Non-pigmented ciliary epithelial cell (primary cell): ENCODE results near the gene NELL1.
"Not testable (repeated sequence)": the region's sequence is repeated elsewhere in the genome, so short reads cannot be mapped to it uniquely, and the experiment has no call there.

Source experiments
- DNase-seq: peaks from one replicate; pipeline ENCODE4 v3.0.0-alpha.2; 2010; ENCODE audit warnings: low read depth

NELL1 gene

DNA sequence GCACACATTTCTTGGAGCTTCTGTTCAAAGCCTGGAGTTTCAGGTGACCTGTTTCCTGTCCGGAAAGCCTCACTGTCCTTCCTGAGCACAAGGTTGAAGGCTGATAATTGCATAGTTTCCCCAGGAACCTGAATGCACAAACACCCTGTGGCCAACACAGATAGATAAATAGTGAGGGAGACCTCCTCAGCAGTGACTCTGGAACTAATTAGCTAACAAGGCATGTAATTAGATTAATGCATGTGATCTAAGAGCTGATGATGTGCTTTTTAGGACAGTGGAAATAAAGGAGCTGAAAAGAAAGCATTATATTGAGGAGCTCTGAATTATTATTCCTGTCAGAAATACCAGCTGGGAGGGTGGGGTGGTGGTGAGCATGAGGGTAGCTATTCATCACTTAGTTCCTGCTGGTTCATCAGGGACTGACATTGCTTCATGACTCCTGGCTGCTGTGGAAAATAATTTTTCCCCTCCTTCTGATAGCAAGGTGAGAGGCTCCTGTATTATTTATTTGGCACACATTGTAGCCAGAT, 101.1 kb downstream of the NELL1 start:
- DNase-seq = no peak

DNA sequence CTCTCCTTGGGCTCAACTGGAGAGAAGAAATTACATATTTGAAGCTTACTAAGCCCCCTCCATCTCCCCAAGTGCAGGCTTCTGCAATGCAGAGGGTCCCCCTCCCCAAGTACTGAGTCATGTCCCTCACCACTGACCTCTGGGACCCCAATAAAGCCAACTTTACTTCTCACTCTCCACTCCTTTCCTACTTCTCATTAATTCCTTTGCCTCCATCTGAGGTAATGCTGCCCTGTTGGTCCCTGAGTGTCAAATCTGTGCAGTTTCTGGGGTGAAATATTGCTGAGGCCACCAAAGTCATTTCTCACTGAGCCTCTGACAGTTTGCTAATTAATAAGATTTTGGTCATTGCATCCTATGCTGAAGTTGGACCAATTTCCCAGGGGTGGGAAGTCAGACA, 101.6 kb downstream of the NELL1 start:
- DNase-seq = no peak

DNA sequence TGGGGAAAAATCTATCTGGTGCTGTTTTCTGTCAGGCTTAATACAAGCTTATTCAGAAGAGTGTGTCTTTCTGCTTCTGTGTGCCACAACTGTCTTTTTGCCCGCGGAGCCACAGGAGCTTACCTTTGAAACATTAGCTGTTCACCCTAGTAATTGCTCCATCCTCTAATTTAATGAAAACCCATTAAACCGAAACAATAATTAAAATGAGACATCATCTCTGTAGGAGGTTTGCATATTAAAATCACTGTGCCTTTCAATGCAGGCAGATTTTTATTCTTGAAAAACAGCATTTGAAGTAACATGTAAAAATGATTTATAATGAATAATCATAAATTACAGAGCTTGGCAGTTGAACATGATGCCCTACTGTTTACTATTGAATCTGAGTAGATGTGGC, 102.3 kb downstream of the NELL1 start:
- no peak for DNase-seq

DNA sequence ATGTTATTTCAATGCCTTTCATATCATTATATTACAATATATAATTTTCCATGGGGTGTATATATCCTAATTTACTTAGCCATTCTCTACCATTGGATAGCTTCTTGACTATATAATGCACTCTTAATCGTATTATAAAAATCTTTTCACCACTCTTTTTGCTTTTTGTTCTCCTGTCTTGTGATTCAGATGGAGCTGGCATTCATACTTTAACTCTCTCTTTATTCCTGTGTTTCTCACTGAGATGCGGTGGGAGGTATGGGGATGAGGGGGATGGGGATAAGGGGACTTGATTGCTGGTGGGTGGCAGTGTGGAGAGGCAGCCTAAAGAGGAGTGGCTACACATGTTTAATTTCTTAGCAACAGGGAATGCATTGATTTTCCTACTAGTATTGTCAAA, 105.9 kb downstream of the NELL1 start:
- DNase-seq = no peak

DNA sequence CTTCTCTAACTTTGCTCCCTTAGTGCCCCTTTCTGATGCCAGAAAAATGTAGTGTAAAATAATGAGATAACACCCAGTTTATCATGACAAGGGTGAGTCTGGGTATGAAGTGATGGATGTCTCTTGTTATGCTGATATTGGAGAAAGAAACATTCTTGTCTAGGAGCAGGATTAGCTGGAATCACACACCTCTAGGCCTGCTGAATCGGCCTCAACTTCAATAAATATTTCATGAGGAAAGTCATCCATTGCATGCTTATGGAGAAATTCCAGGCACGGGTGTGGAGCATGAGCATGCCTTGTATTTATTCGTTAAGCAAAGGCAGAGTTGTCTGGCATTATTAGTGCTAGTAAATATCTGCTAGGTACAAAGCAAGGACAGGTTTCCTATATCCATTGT, 113.4 kb downstream of the NELL1 start:
- DNase-seq = no peak

DNA sequence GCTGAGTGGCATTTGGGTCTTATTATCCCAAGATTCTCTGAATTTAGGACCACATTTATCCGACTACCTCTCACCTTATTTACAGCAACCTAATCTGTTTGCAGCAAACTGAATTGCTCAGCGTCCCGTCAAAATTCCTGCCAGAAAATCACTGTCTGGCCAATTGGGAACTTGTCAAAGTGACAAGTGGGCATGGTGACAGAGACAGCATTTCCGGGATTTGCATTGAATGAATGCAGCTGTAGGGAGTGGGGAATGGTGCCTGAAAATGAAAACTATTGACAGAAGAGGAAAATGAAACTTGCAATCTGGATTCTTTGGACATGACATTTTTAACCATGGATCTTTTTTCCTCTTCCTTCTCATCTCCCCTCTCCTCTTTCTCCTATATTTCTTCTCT, 113.8 kb downstream of the NELL1 start:
- DNase-seq = no peak

DNA sequence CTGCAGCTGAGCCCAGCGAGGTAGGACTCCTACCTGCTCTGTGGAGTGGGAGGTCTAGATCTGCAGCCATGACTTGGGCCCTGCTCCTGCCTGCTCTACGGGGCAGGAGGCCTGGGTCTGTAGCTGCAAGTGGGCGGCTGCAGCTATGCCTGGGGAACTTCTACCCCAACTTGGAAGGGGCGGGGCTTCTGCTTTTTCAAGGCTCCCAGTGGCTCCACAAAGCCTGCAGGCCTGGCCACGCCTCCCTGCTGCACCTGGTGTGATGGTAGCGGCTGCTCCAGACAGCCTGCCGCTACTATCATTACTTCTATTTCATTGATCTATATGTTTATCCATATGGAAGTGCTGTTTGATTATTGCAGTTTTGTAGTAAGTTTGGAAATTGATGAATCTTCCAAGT, 121.2 kb downstream of the NELL1 start:
- DNase-seq = no peak

DNA sequence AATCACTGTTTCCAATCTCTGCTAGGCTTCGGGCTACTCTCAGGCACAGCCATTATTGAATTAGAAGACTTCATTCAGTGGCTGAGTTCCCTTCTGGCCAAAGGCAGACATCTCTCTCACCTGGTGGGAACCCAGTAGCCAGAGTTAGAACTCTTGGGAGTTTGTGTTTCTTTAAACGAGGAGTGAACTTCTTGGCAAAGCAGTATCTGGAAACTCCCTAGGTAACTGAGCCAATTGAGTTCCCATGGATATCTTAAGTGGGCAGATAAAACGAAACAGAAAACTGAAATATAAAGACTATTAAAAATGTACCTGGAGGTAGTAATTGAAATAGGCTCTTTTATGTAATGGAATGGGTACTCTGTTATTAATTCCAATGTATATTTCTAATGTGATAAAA, 125.6 kb downstream of the NELL1 start:
- no peak for DNase-seq

DNA sequence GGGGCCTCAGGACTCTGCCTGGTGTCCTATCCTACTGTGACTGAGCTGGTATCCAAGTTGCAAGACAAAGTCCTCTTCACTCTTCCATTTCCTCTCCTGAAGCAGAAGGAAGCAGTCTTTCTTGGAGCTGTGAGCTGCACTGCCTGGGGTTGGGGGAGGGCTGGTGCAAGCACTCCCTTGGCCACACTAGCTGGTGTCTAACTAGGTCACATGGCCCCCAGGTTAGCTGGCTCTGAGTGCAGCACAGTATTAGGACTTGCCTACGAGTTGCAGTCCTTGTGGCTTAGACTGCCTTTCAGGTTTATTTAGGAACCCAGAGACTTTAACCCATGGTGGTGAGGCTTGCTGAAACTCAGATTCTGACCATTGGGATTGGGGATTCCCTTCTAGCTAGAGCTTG, 138.9 kb downstream of the NELL1 start:
- no peak for DNase-seq

DNA sequence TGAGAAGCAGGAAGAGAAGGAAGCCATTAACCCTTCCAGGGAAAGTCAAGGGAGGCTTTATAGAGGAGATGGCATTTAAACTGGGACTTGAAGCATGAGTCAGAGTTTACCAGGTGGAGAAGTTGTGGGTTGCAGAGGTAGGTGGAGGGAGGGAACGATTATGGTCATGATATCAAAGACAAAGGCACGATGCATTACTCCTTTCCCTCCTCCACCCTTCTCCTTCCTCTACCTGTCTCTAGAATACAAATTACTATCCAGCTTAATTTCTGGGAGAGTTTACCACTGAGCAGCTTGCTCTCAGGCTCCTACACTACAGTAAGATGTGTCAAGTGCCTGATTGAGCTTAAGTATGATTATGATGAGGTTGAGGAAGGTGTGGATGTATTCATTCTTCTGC, 151.7 kb downstream of the NELL1 start:
- no peak for DNase-seq

DNA sequence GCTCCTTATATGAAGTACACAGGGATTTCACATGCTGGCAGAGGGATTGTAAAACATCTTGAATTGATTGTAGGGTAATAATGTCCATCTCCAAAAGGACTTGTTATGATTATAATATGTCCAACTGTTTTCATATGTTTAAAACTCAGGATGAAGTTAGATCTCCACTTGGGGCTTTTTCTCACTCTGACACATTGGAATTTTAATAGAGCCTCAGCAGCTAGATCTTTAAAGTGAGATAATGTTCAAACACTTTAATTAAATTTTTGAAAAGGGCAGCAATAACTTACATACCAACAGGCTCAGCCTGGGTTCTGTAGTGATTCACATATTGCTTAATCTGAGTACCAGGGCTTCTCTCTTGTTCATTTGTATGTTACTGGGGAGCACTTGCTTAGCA, 152.1 kb downstream of the NELL1 start:
- DNase-seq = no peak

DNA sequence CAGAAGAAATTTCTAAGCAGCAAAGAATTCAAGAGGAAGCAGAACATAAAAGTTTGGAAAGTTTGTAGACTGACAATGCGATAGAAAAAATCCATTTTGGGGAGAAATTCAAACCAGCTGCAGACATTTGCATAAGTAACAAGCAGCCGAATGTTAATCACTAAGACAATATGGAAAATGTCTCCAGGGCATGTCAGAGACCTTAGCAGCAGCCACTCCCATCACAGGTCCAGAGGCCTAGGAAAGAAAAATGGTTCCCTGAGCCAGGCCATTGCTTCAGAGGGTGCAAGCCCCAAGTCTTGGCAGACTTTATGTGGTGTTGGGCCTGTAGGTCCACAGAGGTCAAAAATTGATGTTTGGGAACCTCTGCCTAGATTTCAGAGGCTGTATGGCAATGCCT, 155.4 kb downstream of the NELL1 start:
- DNase-seq = no peak

DNA sequence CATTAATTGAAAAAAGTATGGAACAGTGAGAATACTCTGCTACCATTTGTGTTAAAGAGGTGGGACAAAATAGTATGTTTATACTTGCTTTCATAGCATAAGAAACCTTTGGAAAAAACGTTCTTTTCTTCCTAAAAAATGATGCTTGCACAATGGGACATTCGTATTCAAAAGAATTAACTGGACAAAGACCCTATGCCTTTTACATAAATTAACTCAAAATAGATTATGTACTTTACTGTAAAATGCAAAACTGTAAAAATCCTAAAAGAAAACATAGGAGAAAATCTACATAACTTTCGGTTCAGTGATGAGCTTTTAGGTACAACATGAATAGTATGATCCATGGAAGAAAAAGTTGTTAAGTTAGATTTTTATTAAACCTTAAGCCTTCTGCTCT, 166.2 kb downstream of the NELL1 start:
- no peak for DNase-seq

DNA sequence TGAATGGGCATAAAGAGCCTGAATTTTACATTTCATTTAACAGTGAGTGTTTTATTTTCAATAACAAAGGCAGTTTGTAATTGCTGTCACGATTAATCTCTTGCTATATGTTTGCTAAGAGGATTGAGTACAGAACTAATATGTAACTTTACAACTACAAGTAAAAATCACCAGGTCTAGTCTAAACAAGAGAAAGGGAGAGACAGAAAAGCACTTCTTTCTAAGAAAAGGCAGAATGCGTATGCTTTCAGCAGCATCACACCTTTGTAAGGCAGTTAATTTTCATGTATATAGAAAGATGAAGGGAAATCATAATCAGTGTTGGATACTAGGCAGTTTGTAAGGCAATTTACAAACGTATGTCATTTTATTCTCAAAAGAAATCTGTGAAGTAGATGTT, 169.8 kb downstream of the NELL1 start:
- no peak for DNase-seq

DNA sequence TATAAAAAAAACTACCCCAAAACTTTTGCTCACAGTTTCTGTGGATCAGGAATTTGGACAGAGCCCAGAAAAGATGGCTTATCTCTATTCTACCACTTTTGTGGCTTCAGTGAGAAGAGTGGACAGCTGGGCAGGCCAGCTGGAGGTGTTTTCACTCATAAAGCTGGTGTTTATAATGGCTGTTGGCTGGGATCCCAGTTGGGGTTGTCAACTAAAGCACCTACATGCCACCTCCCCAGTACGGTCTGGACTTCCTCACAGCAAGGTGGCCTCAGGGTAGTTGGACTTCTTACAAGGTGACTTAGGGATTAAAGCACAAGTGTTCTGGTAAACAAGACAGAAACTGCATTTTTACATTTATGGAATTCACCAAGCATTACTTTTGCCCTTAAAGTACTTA, 171.0 kb downstream of the NELL1 start:
- DNase-seq = no peak

DNA sequence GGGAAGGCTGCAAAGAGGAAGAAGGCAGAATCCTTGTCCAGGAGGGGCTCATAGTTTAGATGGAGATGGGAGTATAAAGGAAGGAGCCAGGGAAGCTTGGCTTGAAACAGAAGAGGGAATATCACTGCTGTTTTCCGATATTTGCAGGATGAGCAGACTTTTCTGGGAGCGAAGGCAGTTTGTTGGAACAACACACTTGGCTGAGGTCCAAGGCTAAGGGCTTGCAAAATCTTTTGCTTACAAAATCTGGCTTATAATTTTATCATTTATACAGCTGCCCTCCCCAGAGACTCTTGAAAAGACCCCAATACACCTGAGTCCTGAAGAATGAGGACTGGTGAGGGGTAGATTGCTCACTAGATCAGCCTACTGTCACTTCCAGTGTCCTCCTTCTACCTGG, 174.8 kb downstream of the NELL1 start:
- DNase-seq = no peak

DNA sequence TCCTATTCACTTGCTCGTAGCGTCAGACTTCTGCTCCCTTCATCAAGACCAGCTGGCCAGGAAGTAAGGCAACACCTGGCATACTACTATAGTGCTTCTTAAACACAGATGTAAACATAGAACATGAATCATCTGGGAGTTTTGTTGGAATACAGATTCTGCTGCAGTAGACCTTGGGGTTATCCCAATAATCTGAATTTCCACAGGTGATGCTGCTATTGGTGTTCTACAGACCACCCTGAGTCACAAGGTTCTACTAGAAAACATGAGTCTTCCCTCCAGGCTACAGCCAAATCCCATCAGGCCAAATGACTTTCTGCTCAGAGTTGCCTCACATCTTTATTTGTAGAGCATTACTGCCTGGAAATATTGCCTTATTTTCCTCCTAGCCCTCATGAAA, 175.2 kb downstream of the NELL1 start:
- no peak for DNase-seq

DNA sequence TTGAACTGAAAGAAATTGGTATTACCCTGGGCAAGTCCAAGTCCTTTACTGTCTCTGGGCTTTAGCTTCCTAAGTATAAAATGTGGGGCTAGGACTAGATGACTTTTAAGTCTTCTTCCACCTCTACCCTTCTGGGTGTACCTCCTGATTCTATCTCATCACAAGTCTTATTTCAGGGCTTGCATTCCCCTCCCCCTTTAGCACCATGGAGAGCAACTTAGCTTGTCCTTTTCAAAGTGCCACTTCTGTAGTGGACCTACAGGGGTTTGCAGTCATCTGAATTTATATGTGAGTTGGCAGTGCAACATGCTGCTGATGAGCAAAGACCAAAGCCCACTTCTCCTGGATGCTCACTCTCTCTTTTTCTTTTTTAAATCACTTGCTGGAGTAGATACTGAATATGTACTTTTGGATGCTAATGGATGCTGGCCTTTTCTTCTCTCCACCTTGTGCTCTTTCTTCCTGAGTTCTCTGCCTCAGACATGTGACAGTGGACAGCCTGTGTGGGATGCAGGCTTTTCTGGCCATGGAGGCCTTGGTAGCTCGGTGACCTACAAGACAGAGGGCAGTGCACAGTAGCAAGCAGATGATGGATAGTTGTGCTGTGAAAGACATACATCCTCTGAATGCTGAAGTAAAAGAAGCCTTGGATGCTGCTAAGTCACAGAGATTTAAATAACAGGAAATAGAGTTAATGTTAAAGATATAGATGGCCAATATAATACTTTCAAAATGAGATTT, 185.0 kb downstream of the NELL1 start:
- DNase-seq = no peak

DNA sequence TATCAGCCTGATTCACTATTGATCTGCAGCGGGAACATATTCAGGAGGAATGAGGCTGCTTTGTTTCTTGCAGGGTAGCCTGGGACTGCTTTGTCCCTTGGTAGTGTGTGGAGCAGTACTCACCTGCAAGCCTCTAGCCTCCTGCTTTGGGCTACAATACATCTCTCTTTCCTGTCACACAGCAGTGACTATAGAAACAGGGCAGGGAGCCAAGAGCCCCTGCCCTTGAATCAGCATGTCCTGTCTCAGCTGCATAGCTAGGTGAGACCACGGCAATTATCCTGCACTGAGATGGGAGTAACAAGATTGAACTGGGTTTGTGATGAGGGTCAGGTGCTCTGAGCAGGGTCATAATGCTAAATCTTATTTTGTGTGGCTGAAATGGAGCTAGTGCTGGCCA, 191.9 kb downstream of the NELL1 start:
- no peak for DNase-seq

DNA sequence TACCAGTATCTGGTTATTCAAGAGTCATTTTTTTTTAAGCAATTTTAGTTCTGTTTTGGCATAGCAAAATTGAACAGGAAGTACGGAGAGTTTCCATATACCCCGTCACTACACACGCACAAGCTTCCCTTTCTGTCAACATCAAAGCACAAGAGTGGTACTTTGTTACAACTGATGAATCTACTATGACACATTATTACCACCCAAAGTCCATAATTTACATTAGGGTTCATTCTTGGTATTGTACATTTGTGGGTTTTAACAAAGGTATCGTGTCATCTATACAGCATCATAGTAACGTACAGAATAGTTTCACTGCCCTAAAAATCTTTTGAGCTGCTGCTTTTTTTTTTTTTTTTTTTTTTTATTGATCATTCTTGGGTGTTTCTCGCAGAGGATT, 192.9 kb downstream of the NELL1 start:
- DNase-seq = not testable (repeated sequence)

DNA sequence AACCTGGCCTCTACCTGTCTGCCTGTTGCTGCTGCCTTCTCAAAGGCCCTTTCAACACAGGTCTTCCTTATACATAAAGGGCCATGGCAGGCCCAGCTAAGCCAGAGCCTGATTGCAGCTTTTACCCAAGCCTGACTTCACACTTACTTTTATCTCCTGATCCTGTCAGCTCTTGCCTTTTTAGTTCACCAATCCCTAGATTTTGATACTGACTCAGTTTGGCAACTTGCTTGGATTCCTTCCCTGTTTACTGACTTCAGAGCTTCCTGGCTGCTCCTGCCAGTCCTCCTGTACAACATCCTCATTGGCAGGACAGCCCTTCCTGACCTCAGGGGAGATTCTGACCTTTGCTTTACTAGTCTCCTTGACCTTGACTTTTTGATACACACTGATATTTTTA, 195.2 kb downstream of the NELL1 start:
- DNase-seq = no peak

DNA sequence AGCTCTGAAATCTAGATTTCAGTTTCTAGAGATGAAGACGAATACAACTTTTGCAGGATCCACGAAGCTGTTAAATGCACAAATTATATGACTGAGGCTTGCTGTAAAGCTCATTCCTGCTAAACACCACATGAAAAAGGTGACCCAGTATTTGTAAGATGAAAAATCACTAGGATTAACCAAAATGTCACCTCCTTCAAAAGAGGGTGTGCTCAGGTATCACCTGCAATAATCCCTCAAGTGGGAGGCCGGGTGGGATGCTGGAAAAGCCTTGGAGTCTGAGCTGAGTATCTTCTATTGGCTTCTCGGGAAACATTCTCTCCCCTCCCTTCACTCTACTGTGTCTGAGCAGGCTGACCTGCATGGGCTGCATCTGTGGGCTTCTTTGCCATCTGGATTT, 195.8 kb downstream of the NELL1 start:
- no peak for DNase-seq

DNA sequence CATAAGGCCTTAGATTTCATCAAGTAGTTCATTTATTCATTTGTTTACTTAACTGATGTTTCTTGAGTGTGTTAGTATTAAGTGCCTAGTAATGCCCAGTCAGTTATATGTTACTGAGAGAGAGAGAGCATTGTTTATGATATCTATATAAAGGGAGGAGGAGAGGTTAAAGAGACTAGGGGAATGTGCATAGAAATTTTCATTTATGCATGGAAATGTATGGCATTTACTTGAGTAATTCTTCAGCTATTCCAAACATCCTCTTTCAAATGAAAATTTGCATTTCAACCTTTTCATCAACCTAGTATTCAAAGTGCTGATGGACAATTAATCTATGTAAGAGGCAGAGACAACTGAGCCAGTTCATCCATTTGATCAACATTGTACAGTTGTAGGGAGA, 199.7 kb downstream of the NELL1 start:
- DNase-seq = no peak

DNA sequence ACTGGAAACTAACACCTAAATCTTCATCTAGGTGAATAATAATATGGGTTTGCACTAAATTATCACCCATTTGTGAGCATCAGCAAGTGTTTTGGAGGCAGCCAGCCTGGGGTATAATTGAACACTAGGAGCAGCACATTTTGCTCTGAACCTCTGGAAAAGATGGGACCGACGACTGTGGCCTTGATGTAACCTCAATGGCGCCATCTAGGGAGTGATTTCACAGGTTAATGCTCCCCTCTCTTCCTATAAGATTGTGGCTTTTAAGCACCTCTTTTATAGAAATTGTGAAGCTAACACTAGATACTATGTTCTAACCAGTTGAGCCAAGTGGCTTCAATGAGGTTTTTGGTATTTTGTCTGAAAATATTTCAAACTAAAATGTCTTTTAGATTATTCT, 203.7 kb downstream of the NELL1 start:
- no peak for DNase-seq

DNA sequence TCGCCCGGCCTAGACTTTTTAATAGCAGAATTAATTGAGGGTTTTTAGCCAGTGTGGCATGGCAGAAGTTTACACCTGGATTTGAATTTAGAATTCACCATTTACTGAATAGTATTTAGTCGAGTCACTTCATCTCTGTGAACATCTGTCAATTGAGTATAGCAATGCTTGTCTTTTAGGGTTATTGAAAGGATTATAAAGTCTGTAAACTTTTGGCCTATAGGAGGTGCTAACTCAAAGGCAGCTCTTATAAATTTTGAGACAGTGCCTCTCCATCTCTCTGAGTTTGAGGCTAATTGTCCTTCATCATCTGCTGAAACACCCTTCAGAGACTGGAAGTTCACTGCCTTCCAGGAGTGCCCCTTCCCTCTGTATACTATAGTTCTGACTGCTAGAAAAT, 205.0 kb downstream of the NELL1 start:
- no peak for DNase-seq
